ENCODE data around the gene HOXD10. TPM values are rescaled to one million over a fixed set of nuclear protein-coding genes. Genes with fewer than 3 reads are reported as not detected.

HOXD10 gene
- polyA plus RNA-seq, 1 donor from 2014 or later = not detected

- Histone ChIP-seq H3K4me3 (ENCODE audit: low read length) (no peak overlapping the region), H3K9me2 (ENCODE audit: insufficient read depth, low read length) (no peaks in the 10 kb centered on the region), H3K27me3 (ENCODE audit: insufficient read depth, low read depth, low read length) (peaks cover 100% of the 10 kb centered on the region), H3K36me3 (ENCODE audit: insufficient read depth, low read length) (no peaks in the 10 kb centered on the region), H3K27ac (ENCODE audit: low read length) (no peak overlapping the region), H3K9me3 (ENCODE audit: low read length) (peaks cover 23% of the 10 kb centered on the region), H4K20me1 (ENCODE audit: insufficient read depth) (no peaks in the 10 kb centered on the region), H3K9ac (ENCODE audit: low read length) (no peak overlapping the region), H3F3A (ENCODE audit: insufficient read depth, low read length, poor library complexity, severe bottlenecking) (no peaks in the 10 kb centered on the region), H2AFZ (ENCODE audit: low read depth, low read length) (no peak overlapping the region), H3K79me2 (replicated peaks; ENCODE audit: insufficient read depth, low read length) (no peaks in the 10 kb centered on the region), H3K4me2 (ENCODE audit: low read length) (no peak overlapping the region)
- TF ChIP-seq MXI1 (conservative IDR thresholded peaks at IDR 0.05; ENCODE audit: poor library complexity, severe bottlenecking) (no peak), EZH2 (IDR thresholded peaks at IDR 0.05; ENCODE audit: borderline replicate concordance, insufficient read depth, low read length, poor library complexity, severe bottlenecking) (peak; percentile 63), POLR2AphosphoS5 (IDR thresholded peaks at IDR 0.05) (no peak)
Measured at GRCh38 chr2:176162911-176163671, 46.5 kb downstream of the HOXD10 start.

GRCh38 chr2:176163672-176164056 lies 47.1 kb downstream of the HOXD10 start:
- Histone ChIP-seq H2AFZ (ENCODE audit: low read depth, low read length) (no peak overlapping the region), H3K9me3 (ENCODE audit: low read length) (peaks cover 23% of the 10 kb centered on the region), H4K20me1 (ENCODE audit: insufficient read depth) (no peaks in the 10 kb centered on the region), H3F3A (ENCODE audit: insufficient read depth, low read length, poor library complexity, severe bottlenecking) (no peaks in the 10 kb centered on the region), H3K4me2 (ENCODE audit: low read length) (no peak overlapping the region), H3K27ac (ENCODE audit: low read length) (no peak overlapping the region), H3K79me2 (replicated peaks; ENCODE audit: insufficient read depth, low read length) (no peaks in the 10 kb centered on the region), H3K9me2 (ENCODE audit: insufficient read depth, low read length) (no peaks in the 10 kb centered on the region), H3K4me3 (ENCODE audit: low read length) (no peak overlapping the region), H3K27me3 (ENCODE audit: insufficient read depth, low read depth, low read length) (peaks cover 100% of the 10 kb centered on the region), H3K36me3 (ENCODE audit: insufficient read depth, low read length) (no peaks in the 10 kb centered on the region), H3K9ac (ENCODE audit: low read length) (no peak overlapping the region)
- TF ChIP-seq TAF1 (IDR thresholded peaks at IDR 0.05; ENCODE audit: low read depth) = no peak
- TF ChIP-seq, protein P1, sequence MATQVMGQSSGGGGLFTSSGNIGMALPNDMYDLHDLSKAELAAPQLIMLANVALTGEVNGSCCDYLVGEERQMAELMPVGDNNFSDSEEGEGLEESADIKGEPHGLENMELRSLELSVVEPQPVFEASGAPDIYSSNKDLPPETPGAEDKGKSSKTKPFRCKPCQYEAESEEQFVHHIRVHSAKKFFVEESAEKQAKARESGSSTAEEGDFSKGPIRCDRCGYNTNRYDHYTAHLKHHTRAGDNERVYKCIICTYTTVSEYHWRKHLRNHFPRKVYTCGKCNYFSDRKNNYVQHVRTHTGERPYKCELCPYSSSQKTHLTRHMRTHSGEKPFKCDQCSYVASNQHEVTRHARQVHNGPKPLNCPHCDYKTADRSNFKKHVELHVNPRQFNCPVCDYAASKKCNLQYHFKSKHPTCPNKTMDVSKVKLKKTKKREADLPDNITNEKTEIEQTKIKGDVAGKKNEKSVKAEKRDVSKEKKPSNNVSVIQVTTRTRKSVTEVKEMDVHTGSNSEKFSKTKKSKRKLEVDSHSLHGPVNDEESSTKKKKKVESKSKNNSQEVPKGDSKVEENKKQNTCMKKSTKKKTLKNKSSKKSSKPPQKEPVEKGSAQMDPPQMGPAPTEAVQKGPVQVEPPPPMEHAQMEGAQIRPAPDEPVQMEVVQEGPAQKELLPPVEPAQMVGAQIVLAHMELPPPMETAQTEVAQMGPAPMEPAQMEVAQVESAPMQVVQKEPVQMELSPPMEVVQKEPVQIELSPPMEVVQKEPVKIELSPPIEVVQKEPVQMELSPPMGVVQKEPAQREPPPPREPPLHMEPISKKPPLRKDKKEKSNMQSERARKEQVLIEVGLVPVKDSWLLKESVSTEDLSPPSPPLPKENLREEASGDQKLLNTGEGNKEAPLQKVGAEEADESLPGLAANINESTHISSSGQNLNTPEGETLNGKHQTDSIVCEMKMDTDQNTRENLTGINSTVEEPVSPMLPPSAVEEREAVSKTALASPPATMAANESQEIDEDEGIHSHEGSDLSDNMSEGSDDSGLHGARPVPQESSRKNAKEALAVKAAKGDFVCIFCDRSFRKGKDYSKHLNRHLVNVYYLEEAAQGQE (IDR thresholded peaks at IDR 0.05; ENCODE audit: borderline replicate concordance) = no peak
- no peak for TF ChIP-seq SMC3 (conservative IDR thresholded peaks at IDR 0.05; ENCODE audit: poor library complexity)
- no peak for TF ChIP-seq POLR2AphosphoS5 (IDR thresholded peaks at IDR 0.05)
- TF ChIP-seq MXI1 (conservative IDR thresholded peaks at IDR 0.05; ENCODE audit: poor library complexity, severe bottlenecking) = no peak
- TF ChIP-seq RAD21 (conservative IDR thresholded peaks at IDR 0.05) = no peak
- no peak for TF ChIP-seq EZH2 (IDR thresholded peaks at IDR 0.05; ENCODE audit: borderline replicate concordance, insufficient read depth, low read length, poor library complexity, severe bottlenecking)
- TF ChIP-seq EP300 (conservative IDR thresholded peaks at IDR 0.05; ENCODE audit: poor library complexity, severe bottlenecking) = no peak
- TF ChIP-seq, protein P2, sequence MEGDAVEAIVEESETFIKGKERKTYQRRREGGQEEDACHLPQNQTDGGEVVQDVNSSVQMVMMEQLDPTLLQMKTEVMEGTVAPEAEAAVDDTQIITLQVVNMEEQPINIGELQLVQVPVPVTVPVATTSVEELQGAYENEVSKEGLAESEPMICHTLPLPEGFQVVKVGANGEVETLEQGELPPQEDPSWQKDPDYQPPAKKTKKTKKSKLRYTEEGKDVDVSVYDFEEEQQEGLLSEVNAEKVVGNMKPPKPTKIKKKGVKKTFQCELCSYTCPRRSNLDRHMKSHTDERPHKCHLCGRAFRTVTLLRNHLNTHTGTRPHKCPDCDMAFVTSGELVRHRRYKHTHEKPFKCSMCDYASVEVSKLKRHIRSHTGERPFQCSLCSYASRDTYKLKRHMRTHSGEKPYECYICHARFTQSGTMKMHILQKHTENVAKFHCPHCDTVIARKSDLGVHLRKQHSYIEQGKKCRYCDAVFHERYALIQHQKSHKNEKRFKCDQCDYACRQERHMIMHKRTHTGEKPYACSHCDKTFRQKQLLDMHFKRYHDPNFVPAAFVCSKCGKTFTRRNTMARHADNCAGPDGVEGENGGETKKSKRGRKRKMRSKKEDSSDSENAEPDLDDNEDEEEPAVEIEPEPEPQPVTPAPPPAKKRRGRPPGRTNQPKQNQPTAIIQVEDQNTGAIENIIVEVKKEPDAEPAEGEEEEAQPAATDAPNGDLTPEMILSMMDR (IDR thresholded peaks at IDR 0.05; ENCODE audit: poor library complexity, severe bottlenecking) = no peak
